OCI-LY1 (cell line): ENCODE data around the gene PLA2G15.
A peak's percentile ranks its signal among the peaks of the same experiment; 100 is the strongest.

Experiments used
- H2AFZ ChIP-seq: fragments of 200-600 bp; sonication (generic), shearing (Covaris generic); 2 replicates; pipeline ENCODE4 v1.6.0; 2014; ENCODE audit warnings: antibody characterized with exemption, mild to moderate bottlenecking, low read length
- H3F3A ChIP-seq: fragments of 200-600 bp; sonication (generic), shearing (Covaris generic); 2 replicates; pipeline ENCODE4 v1.6.0; 2014; ENCODE audit warnings: mild to moderate bottlenecking, antibody characterized with exemption, low read length, moderate library complexity; ENCODE audit not compliant: insufficient read depth
- H3K27ac ChIP-seq: fragments of 200-600 bp; sonication (generic); 2 replicates; pipeline ENCODE4 v1.5.1; 2014; ENCODE audit warnings: low read length, mixed run types, mild to moderate bottlenecking, low read depth; ENCODE audit not compliant: poor library complexity, severe bottlenecking
- H3K27me3 ChIP-seq: fragments of 200-600 bp; sonication (generic); 2 replicates; pipeline ENCODE4 v1.6.0; 2014; ENCODE audit warnings: antibody characterized with exemption, mild to moderate bottlenecking, low read length, moderate library complexity; ENCODE audit not compliant: insufficient read depth
- H3K36me3 ChIP-seq: fragments of 200-600 bp; sonication (generic); 2 replicates; pipeline ENCODE4 v1.6.1; 2014; ENCODE audit warnings: mild to moderate bottlenecking, antibody characterized with exemption, low read length, moderate library complexity, mixed read lengths; ENCODE audit not compliant: insufficient read depth
- H3K4me1 ChIP-seq: fragments of 200-600 bp; sonication (generic); 2 replicates; pipeline ENCODE4 v1.5.1; 2014; ENCODE audit warnings: mild to moderate bottlenecking, low read length, moderate library complexity; ENCODE audit not compliant: insufficient read depth, severe bottlenecking
- H3K4me2 ChIP-seq: fragments of 200-600 bp; sonication (generic), shearing (Covaris generic); 2 replicates; pipeline ENCODE4 v1.6.1; 2014; ENCODE audit warnings: low read length
- H3K4me3 ChIP-seq: fragments of 200-600 bp; sonication (generic); 2 replicates; pipeline ENCODE4 v1.5.1; 2014; ENCODE audit warnings: low read length, low read depth, mild to moderate bottlenecking, mixed read lengths; ENCODE audit not compliant: poor library complexity, severe bottlenecking
- H3K79me2 ChIP-seq: fragments of 200-600 bp; shearing (Covaris generic); 2 replicates; pipeline ENCODE4 v1.6.1; 2016; ENCODE audit warnings: mixed run types, low read length, mixed read lengths; ENCODE audit not compliant: insufficient read depth
- H3K9ac ChIP-seq: fragments of 200-600 bp; sonication (generic), shearing (Covaris generic); 2 replicates; pipeline ENCODE4 v1.6.1; 2014; ENCODE audit warnings: mild to moderate bottlenecking, low read length, mixed read lengths
- H3K9me2 ChIP-seq: fragments of 200-600 bp; sonication (generic), shearing (Covaris generic); 2 replicates; pipeline ENCODE4 v1.6.1; 2014; ENCODE audit warnings: low read depth, mild to moderate bottlenecking, low read length, mixed read lengths
- H3K9me3 ChIP-seq: fragments of 200-600 bp; shearing (Covaris generic); 2 replicates; pipeline ENCODE4 v1.6.1; 2014; ENCODE audit warnings: low read length, mixed read lengths
- H4K20me1 ChIP-seq: fragments of 200-600 bp; sonication (generic), shearing (Covaris generic); 2 replicates; pipeline ENCODE4 v1.6.0; 2016; ENCODE audit warnings: mild to moderate bottlenecking, low read length; ENCODE audit not compliant: insufficient read depth
- EZH2 ChIP-seq: fragments of 200-600 bp; sonication (generic), shearing (Covaris generic); IDR thresholded peaks from 2 replicates; pipeline ENCODE4 v1.8.0; 2017; ENCODE audit warnings: borderline replicate concordance, mixed run types, mild to moderate bottlenecking, antibody characterized with exemption, low read length, moderate library complexity, mixed read lengths
- TF ChIP-seq, protein P1 (sequence below): fragments of 200-600 bp; sonication (generic), shearing (Covaris generic); IDR thresholded peaks from 2 replicates; pipeline ENCODE4 v1.5.1; 2017; ENCODE audit warnings: mild to moderate bottlenecking, antibody characterized with exemption, low read length, moderate library complexity, mixed read lengths

PLA2G15 gene

DNA sequence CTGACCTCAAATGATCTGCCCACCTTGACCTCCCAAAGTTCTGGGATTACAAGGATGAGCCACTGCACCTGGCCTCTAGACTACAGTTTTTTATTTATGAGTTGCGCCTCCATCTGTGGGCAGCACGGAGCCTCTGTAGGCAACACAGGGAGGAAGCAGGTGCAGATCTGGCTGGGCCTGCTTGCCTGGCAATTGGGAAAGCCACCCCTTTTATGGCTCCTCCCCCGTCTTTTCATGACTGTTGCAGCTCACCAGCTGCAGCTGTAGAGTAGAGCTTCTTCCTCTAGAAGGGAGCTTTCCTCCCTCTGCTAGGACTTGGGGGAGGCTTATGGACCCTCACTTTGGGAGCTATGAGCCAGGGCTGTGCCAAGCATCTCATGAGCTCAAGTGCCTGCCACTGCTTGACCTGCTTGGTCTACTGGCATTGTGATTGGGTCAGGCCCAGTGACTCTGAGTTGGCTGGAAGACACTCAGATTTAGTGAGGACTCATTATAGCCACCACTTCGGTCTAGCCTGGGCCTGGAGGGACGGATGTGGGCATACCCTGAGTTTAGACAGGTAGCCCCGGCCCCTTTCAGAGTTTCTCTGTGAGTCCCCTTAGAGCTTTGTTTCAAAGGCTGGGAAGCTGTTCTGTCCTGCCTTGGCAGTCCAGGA is 12.2 kb downstream of the PLA2G15 start:
- Histone ChIP-seq H3K9me3 (no peaks in the 10 kb centered on the region), H4K20me1 (no peaks in the 10 kb centered on the region), H2AFZ (no peak overlapping the region), H3K27ac (peak overlapping the region; percentile 99), H3K27me3 (no peaks in the 10 kb centered on the region), H3K9me2 (no peaks in the 10 kb centered on the region), H3F3A (no peaks in the 10 kb centered on the region; the same call in 1 of the 2 replicates), H3K79me2 (no peaks in the 10 kb centered on the region), H3K36me3 (peaks cover 56% of the 10 kb centered on the region), H3K4me1 (peaks cover 34% of the 10 kb centered on the region), H3K9ac (peak overlapping the region; percentile 46), H3K4me2 (peak overlapping the region; percentile 46), H3K4me3 (no peak overlapping the region)
- TF ChIP-seq EZH2 = no peak
- TF ChIP-seq, protein P1, sequence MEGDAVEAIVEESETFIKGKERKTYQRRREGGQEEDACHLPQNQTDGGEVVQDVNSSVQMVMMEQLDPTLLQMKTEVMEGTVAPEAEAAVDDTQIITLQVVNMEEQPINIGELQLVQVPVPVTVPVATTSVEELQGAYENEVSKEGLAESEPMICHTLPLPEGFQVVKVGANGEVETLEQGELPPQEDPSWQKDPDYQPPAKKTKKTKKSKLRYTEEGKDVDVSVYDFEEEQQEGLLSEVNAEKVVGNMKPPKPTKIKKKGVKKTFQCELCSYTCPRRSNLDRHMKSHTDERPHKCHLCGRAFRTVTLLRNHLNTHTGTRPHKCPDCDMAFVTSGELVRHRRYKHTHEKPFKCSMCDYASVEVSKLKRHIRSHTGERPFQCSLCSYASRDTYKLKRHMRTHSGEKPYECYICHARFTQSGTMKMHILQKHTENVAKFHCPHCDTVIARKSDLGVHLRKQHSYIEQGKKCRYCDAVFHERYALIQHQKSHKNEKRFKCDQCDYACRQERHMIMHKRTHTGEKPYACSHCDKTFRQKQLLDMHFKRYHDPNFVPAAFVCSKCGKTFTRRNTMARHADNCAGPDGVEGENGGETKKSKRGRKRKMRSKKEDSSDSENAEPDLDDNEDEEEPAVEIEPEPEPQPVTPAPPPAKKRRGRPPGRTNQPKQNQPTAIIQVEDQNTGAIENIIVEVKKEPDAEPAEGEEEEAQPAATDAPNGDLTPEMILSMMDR = no peak

DNA sequence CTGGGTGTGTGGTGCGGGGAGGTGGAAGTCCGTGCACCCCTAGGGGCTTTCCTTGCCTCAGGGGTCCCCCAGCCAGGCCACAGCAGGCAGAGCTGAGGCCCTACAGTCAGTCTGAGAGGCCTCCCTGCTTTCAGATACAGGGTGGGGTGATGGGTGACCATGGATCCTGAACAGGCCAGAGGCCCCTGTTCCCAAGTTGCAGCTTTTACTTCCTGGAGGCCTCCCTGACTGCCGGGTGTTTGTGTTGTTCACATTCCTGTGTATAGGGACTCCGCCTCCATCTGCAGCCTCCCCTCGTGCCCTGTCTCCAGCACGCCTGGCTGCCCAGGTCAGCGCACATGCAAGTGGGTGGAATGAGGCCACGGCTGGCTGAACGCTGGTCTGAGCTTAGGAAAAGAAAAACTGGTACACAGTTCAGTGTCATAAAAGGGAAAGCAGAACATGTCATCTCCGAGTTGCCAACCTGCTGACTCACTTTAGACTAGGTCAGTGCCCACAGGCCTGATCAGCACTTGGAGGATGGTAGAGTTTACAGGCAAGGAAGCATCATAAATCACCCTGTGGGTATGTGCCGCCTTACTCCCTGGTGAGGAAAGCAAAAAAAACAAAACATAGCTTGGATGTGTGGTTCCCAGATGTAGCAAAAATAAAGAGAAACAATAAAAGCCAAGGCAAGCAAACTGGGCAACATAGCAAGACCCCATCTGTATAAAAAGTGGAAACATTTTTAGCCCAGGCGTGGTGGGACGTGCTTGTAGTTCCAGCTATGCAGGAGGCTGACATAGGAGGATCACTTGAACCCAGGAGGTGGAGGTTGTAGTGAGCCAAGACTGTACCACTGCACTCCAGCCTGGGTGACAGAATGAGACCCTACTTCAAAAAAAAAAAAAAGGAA is 13.0 kb downstream of the PLA2G15 start:
- Histone ChIP-seq H3K4me2 (peak overlapping the region; percentile 46), H2AFZ (no peak overlapping the region), H3K79me2 (no peaks in the 10 kb centered on the region), H3K9me3 (no peaks in the 10 kb centered on the region), H3K4me3 (no peak overlapping the region), H3K4me1 (peaks cover 26% of the 10 kb centered on the region), H3K9me2 (no peaks in the 10 kb centered on the region), H3K36me3 (peaks cover 52% of the 10 kb centered on the region), H3F3A (no peaks in the 10 kb centered on the region), H3K9ac (peak overlapping the region; percentile 46), H4K20me1 (no peaks in the 10 kb centered on the region), H3K27me3 (no peaks in the 10 kb centered on the region), H3K27ac (peak overlapping the region; percentile 99)
- TF ChIP-seq, protein P1 = no peak
- no peak for TF ChIP-seq EZH2

DNA sequence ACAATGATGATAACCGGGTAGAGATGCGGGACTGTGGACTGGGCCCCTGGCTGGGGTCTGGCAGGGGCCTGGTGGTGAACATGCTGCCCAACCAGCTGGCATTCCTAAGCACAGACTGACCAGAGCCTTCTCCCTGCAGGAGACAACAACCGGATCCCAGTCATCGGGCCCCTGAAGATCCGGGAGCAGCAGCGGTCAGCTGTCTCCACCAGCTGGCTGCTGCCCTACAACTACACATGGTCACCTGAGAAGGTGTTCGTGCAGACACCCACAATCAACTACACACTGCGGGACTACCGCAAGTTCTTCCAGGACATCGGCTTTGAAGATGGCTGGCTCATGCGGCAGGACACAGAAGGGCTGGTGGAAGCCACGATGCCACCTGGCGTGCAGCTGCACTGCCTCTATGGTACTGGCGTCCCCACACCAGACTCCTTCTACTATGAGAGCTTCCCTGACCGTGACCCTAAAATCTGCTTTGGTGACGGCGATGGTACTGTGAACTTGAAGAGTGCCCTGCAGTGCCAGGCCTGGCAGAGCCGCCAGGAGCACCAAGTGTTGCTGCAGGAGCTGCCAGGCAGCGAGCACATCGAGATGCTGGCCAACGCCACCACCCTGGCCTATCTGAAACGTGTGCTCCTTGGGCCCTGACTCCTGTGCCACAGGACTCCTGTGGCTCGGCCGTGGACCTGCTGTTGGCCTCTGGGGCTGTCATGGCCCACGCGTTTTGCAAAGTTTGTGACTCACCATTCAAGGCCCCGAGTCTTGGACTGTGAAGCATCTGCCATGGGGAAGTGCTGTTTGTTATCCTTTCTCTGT is 14.0 kb downstream of the PLA2G15 start:
- peaks cover 33% of the 10 kb centered on the region for H3K4me1 ChIP-seq
- no peaks in the 10 kb centered on the region for H3K79me2 ChIP-seq
- peaks cover 46% of the 10 kb centered on the region for H3K36me3 ChIP-seq
- TF ChIP-seq EZH2 = no peak
- TF ChIP-seq, protein P1 = peak; percentile 16; the same call in 1 of the 2 replicates
- no peak overlapping the region for H3K4me3 ChIP-seq
- peak overlapping the region; percentile 99 for H3K27ac ChIP-seq
- no peaks in the 10 kb centered on the region for H3K9me3 ChIP-seq
- no peak overlapping the region for H3K4me2 ChIP-seq
- H2AFZ ChIP-seq = no peak overlapping the region
- H3K9me2 ChIP-seq = no peaks in the 10 kb centered on the region
- H4K20me1 ChIP-seq = no peaks in the 10 kb centered on the region
- no peaks in the 10 kb centered on the region for H3K27me3 ChIP-seq
- H3F3A ChIP-seq = no peaks in the 10 kb centered on the region
- no peak overlapping the region; the same call in 1 of the 2 replicates for H3K9ac ChIP-seq
